Caco-2 (cell line): Measurements from ENCODE around the gene CTSD. TPM values are rescaled to one million over a fixed set of nuclear protein-coding genes. Genes with fewer than 3 reads are reported as not detected.

ENCODE experiments used
- total RNA-seq: library from RNA; stranded (reverse); gene quantifications from 2 replicates; pipeline ENCODE4 v1.2.3, GENCODE V29; 2022

The CTSD gene
- total RNA-seq, 1 experiment from 2014 or later, result 335 TPM

Other genes starting within 250 kb of the CTSD start
- 7.7 and 12.1 TPM in 2 replicates for gene DUSP8, start 191.7 kb downstream of the CTSD start, total RNA-seq
- not detected in 2 replicates for gene KRTAP5-1, start 178.6 kb downstream of the CTSD start, total RNA-seq
- not detected in 2 replicates for gene KRTAP5-2, start 165.6 kb downstream of the CTSD start, total RNA-seq
- gene KRTAP5-3, start 155.5 kb downstream of the CTSD start, total RNA-seq, result not detected in 2 replicates
- gene KRTAP5-4, start 141.8 kb downstream of the CTSD start, total RNA-seq, result not detected in 2 replicates
- gene KRTAP5-5, start 134.2 kb downstream of the CTSD start, total RNA-seq, result not detected in 2 replicates
- gene KRTAP5-6, start 66.7 kb downstream of the CTSD start, total RNA-seq, result not detected in 2 replicates
- 1.3 and 2.7 TPM in 2 replicates for gene IFITM10, start 13.3 kb downstream of the CTSD start, total RNA-seq
- 11.3 and 14.9 TPM in 2 replicates for gene SYT8, start 71.1 kb upstream of the CTSD start, total RNA-seq
- 5.7 and 8.6 TPM in 2 replicates for gene TNNI2, start 75.1 kb upstream of the CTSD start, total RNA-seq
- gene LSP1, start 89.2 kb upstream of the CTSD start, total RNA-seq, result 1.5 TPM in 1 of 2 replicates, not detected in the other
- gene PRR33, start 128.0 kb upstream of the CTSD start, total RNA-seq, result not detected in 2 replicates
- gene TNNT3, start 155.8 kb upstream of the CTSD start, total RNA-seq, result 0.88 and 2.8 TPM in 2 replicates
- gene MRPL23, start 183.4 kb upstream of the CTSD start, total RNA-seq, result 7.8 and 15.0 TPM in 2 replicates
- gene H19, start 233.9 kb upstream of the CTSD start, total RNA-seq, result 1.5 TPM in 2 replicates